Stimulated activated CD4-positive, alpha-beta T cell treated with anti-CD3 and anti-CD28 coated beads, Interleukin-4, amount 100 ng/mL, for 1 hour (primary cell): ENCODE results near the gene BICDL1.

Experiments
- DNase-seq: peaks from one replicate; pipeline ENCODE4 v3.0.0-alpha.2; 2020

The BICDL1 gene

GRCh38 chr12:120055231-120056000 is 66.4 kb downstream of the BICDL1 start:
- DNase-seq, result no peak

- DNase-seq, result no peak
Observed at GRCh38 chr12:120056739-120057138, 67.7 kb downstream of the BICDL1 start.

GRCh38 chr12:120060196-120060595 is 71.2 kb downstream of the BICDL1 start:
- no peak for DNase-seq

- DNase-seq, result no peak
Observed at GRCh38 chr12:120060717-120061116, 71.7 kb downstream of the BICDL1 start.

GRCh38 chr12:120061575-120062214 is 72.7 kb downstream of the BICDL1 start:
- DNase-seq, result no peak

- no peak for DNase-seq
Observed at GRCh38 chr12:120062976-120063579, 74.0 kb downstream of the BICDL1 start.

- no peak for DNase-seq
Observed at GRCh38 chr12:120064054-120064940, 75.3 kb downstream of the BICDL1 start.

- no peak for DNase-seq
Observed at GRCh38 chr12:120065472-120065871, 76.4 kb downstream of the BICDL1 start.

GRCh38 chr12:120066341-120066740 is 77.3 kb downstream of the BICDL1 start:
- DNase-seq, result no peak

- no peak for DNase-seq
Observed at GRCh38 chr12:120067084-120067869, 78.2 kb downstream of the BICDL1 start.

GRCh38 chr12:120067901-120068300 is 78.9 kb downstream of the BICDL1 start:
- DNase-seq, result no peak

GRCh38 chr12:120069278-120069677 is 80.2 kb downstream of the BICDL1 start:
- no peak for DNase-seq

GRCh38 chr12:120071493-120072020 is 82.5 kb downstream of the BICDL1 start:
- no peak for DNase-seq

GRCh38 chr12:120072472-120073249 is 83.6 kb downstream of the BICDL1 start:
- no peak for DNase-seq

GRCh38 chr12:120075034-120075616 is 86.1 kb downstream of the BICDL1 start:
- no peak for DNase-seq

- no peak for DNase-seq
Observed at GRCh38 chr12:120076651-120077050, 87.6 kb downstream of the BICDL1 start.

GRCh38 chr12:120077260-120077659 is 88.2 kb downstream of the BICDL1 start:
- no peak for DNase-seq

GRCh38 chr12:120078868-120079267 is 89.8 kb downstream of the BICDL1 start:
- DNase-seq, result no peak

GRCh38 chr12:120079411-120080400 is 90.7 kb downstream of the BICDL1 start:
- DNase-seq, result no peak
